HG02763 (cell line): Measurements from ENCODE around the gene FNDC3A.
A peak's percentile ranks its signal among the peaks of the same experiment; 100 is the strongest.

Experiments used
- ATAC-seq: cut with Tn5 transposase; IDR thresholded peaks from one replicate; pipeline ENCODE4 v1.9.1; 2021; ENCODE audit warnings: mild to moderate bottlenecking, moderate library complexity; ENCODE audit not compliant: unreplicated experiment

FNDC3A gene

DNA sequence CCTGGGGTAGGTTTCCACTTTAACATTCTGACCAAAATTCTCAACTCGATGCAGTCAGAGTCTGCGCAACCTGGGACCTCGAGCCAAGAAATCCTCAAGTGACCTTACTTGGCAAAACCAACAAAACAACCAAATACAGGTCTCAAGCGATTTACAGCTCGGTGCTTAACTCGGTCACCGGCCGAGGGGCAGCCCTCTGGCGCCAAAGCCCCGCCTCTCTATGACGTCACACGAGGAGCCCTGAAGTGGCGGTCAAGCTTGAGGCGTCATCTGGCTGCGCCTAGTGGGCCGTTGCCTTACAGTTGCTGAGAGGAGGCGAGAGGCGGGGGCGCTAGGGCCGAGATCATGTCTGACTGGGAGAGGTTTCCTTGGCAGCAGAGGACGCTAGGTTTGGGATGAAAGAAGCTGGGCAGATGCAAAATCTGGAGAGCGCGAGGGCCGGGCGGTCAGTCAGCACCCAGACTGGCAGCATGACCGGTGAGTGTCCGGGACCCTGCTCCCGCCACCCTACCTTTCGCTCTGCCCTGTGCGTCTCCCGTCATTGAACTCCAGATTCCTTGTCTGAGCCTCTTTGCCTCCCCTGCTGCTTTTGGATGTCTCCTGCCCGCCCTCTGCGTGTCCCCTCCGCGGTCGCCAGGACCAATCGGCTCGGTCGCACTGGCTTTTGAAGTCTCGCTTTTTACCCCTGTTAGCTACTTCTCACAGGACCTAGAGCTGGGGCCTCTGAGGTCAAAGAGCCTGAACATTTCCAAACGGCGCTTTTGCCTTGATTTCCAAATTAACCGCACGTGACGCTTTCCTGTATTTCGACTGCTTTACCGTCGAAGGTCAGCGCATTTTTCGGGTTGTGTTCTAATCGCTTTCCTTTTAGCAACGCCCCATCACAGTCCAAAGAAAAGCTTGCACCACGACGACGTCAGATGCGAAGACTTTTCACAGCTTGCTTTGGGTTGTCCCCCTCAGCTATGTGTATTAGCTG lies 272.2 kb downstream of the FNDC3A start, which contains the start of gene CDADC1:
Gene CDADC1 (plus strand): TSS at position 283 of the 979 bp plus-strand sequence. CDS start 113 bp downstream, at position 396.
- ATAC-seq, result peak; percentile 97

DNA sequence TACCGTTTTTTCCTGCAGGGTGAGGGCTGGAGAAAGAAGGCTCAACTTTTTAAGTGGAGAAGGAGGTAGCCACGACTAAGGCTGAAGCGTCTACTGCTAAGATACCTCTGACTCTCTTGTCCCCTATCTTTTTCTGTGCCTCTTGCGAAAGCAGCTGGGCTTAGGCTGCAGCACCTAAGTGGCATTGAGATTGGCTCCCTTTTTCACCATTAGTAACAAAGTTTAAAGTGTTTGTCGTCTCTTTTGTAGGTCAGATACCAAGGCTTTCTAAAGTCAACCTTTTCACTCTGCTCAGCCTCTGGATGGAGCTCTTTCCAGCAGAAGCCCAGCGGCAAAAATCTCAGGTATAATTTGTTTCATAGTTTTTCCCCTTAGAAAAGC lies 272.9 kb downstream of the FNDC3A start:
- no peak for ATAC-seq

DNA sequence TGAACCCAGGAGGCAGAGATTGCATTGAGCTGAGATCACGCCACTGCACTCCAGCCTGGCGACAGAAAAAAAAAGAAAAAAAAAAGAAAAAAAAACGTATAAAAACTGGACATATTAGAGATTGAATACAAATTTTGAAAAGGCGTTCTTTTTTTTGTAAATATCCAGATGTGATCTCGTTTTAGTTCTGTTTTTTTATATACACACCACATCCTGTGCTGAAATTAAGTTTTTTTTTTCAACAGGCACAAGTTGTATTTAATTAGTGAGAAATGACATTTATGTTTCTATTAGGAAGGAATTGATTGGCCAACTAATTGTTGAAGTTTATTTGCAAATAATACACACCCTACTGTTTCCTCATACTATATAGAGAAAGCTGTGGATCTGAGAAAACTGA lies 275.6 kb downstream of the FNDC3A start:
- ATAC-seq, result no peak

DNA sequence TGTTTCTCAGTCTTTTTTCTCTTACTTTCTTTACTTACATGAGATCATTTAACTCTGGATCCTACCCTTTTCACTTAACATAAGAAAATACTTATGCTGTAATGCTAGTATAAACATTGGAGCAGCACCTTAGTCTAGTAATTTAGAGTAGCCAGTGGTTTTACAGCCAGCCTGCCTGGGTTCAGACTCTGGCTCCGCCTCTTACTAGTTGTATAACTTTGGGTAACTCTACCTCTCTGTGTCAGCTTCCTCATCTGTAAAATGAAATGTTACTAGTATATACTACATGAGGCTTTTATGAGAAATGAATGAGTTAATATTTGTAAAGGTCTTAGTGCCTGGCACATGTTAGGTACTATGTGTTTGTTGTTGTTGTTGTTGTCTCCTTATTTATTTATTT lies 277.6 kb downstream of the FNDC3A start:
- no peak for ATAC-seq

DNA sequence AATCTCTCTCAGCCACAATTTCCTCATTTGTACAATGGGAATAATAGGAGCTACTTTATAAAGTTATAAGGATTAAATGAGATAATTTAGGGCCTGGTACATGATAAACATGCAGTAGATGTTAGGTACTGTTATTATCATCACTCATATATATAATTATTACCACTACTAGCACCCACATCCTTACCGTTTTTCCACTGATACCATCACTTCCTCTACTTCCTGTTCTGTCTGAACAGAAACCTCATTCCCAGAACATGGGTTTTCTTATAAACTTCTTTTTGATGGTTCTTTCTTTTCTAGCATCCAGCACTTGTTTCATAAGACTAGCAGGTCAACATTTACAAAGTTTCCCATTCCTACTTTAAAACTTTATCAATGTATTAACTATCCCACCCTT lies 278.3 kb downstream of the FNDC3A start:
- ATAC-seq, result no peak

DNA sequence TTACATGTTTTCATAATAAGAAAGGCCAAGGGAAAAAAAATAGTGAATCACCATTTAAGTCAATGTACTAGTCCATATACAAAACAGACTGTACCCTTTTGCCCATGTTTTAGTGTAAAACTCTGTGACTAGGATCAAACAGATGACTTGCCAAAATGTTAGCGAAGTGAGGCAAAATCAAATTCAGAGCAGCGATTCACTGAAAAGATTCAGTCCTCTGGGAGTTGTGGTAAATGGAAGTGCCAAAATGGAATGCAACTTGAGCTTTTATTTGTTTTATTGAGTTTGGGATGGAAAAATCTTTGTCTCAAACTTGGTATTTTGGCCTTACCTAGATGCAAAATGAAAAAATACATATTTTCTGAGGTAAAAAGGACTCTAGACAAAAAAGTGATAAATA lies 281.1 kb downstream of the FNDC3A start:
- ATAC-seq, result no peak

DNA sequence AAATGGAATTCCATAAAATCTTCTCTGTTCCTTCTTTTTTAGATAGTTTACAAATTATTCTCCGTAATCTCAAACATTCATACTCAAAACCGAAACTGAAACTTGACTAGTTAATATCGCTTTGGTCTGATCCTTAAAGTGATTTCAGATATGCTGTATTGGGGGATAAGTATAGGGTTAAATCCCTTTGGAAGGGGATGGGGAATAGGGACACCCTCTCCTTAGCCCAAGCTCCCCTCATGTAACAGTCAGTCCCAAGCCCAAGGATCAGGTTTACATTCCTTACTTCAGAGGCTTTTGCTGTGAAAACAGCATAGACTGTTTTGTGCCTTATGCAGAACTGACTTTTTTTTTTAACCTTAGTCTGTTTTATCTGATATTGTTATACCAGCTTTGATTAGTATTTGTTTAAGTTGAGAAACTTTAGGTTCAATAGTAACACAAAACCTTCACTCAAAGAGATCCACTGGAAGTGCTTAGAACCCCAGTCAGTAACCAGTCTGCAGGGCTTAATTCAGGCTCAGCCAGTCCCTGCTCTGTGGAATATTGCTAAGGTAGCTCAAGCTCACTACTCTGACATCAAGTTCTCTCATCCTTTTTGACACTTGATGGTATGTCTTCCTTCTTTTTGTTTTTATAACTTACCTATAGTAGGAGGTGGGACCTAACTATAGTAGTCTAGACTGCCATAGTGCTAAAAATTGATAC lies 282.5 kb downstream of the FNDC3A start:
- no peak for ATAC-seq
